K562 (cell line): Measurements from ENCODE around the gene ZNF48. TPM values are rescaled to one million over a fixed set of nuclear protein-coding genes. Genes with fewer than 3 reads are reported as not detected.
A peak's percentile ranks its signal among the peaks of the same experiment; 100 is the strongest.

ENCODE experiments used
- ARID2 ChIP-seq: fragments of 450-650 bp; IDR thresholded peaks from 2 replicates; pipeline ENCODE4 v1.6.1; 2017; ENCODE audit warnings: antibody characterized with exemption, mild to moderate bottlenecking
- BMI1 ChIP-seq: fragments of 150-350 bp; IDR thresholded peaks from 2 replicates; pipeline ENCODE4 v1.6.1; 2014; ENCODE audit warnings: low read length
- CREB1 ChIP-seq, 2 experiments: sonication (generic) in 1 of 2; formaldehyde crosslinking in 1 of 2; IDR thresholded peaks; 2 replicates each; pipeline versions ENCODE4 v1.6.1 to v1.8.0; 2012 to 2022; ENCODE audit warnings: inconsistent platforms in 1 of 2, mild to moderate bottlenecking in 1 of 2, missing genetic modification reagents in 1 of 2, moderate library complexity in 1 of 2
- GABPA ChIP-seq: fragments of 200-800 bp; sonication (Bioruptor generic); conservative IDR thresholded peaks from 2 replicates; pipeline ENCODE4 v1.6.1; 2016; ENCODE audit warnings: low read depth, missing genetic modification characterization, missing compliant biosample characterization
- MIER1 ChIP-seq: fragments of 450-650 bp; IDR thresholded peaks from 2 replicates; pipeline ENCODE4 v1.6.1; 2016; ENCODE audit warnings: antibody characterized with exemption, mild to moderate bottlenecking, low read depth
- MYC ChIP-seq, 2 experiments: fragments of 250-450 bp in 1 of 2; sonication (Bioruptor Pico) in 1 of 2; IDR thresholded peaks; 2 replicates each; pipeline versions ENCODE4 v1.5.1 to v1.6.1; 2012 to 2021; ENCODE audit warnings: low read depth in 2 of 2, borderline replicate concordance in 1 of 2, improper control_type of control experiment in 1 of 2, low read length in 1 of 2, mild to moderate bottlenecking in 1 of 2, moderate library complexity in 1 of 2
- NEUROD1 ChIP-seq: fragments of 150-350 bp; IDR thresholded peaks from 2 replicates; pipeline ENCODE4 v1.6.1; 2014; ENCODE audit warnings: borderline replicate concordance, low read length, low read depth; ENCODE audit not compliant: partially characterized antibody
- NFIX ChIP-seq: fragments of 250-450 bp; sonication (Bioruptor Pico); IDR thresholded peaks from 2 replicates; pipeline ENCODE4 v1.4.0; 2020; ENCODE audit warnings: low read depth, mild to moderate bottlenecking, moderate library complexity
- PHB ChIP-seq: fragments of 250-450 bp; sonication (Bioruptor Pico); IDR thresholded peaks from 2 replicates; pipeline ENCODE4 v1.5.0; 2021
- RFX7 ChIP-seq: fragments of 250-450 bp; sonication (Bioruptor Pico); IDR thresholded peaks from 2 replicates; pipeline ENCODE4 v1.5.1; 2021; ENCODE audit warnings: mild to moderate bottlenecking
- SIN3B ChIP-seq: fragments of 450-650 bp; IDR thresholded peaks from 2 replicates; pipeline ENCODE4 v1.6.1; 2017; ENCODE audit warnings: low read depth, mild to moderate bottlenecking, moderate library complexity
- SMARCB1 ChIP-seq: IDR thresholded peaks from 2 replicates; pipeline ENCODE4 v1.6.1; 2011; ENCODE audit warnings: improper control_type of control experiment, low read depth; ENCODE audit not compliant: insufficient read length
- TAF1 ChIP-seq: IDR thresholded peaks from 2 replicates; pipeline ENCODE4 v1.6.1; 2011; ENCODE audit warnings: mild to moderate bottlenecking, low read length, moderate library complexity; ENCODE audit not compliant: insufficient read depth, control insufficient read depth, severe bottlenecking; ENCODE audit errors: extremely low read depth
- TBL1XR1 ChIP-seq, 2 experiments: IDR thresholded peaks; 2 replicates each; pipeline ENCODE4 v1.6.1; 2012; ENCODE audit warnings: improper control_type of control experiment in 2 of 2, low read length in 2 of 2, mild to moderate bottlenecking in 1 of 2
- ZNF197 ChIP-seq: fragments of 200-800 bp; sonication (Bioruptor generic); IDR thresholded peaks from 2 replicates; pipeline ENCODE4 v1.6.1; 2016; ENCODE audit warnings: low read depth, missing genetic modification characterization, missing compliant biosample characterization
- polyA plus RNA-seq, 8 experiments: library from polyadenylated mRNA; depleted of rRNA in 4 of 8; stranded (reverse) in 5 of 8; unstranded in 3 of 8; fragments of >200 nt; fragmentation: Nextera tagmentation in 2 of 8; fragmentation: Illumina TruSeq in 1 of 8; extraction: Ambion mirVana in 2 of 8; extraction: Trizol in 1 of 8; gene quantifications; 2 replicates each; pipeline versions ENCODE4 v1.2.1 to v1.2.3, GENCODE V29; 2011 to 2014; ENCODE audit warnings: inconsistent platforms in 1 of 8, missing spikeins in 1 of 8
- total RNA-seq, 7 experiments: library from RNA; depleted of rRNA in 6 of 7; stranded (reverse); fragments of >200 nt in 6 of 7; fragmentation: Illumina TruSeq in 2 of 7; extraction: Trizol in 2 of 7; gene quantifications; 2 replicates each; pipeline versions ENCODE4 v1.2.1 to v1.2.3, GENCODE V29; 2011 to 2021; ENCODE audit warnings: low replicate concordance in 1 of 7
- TF ChIP-seq, protein P1 (sequence below): sonication (generic); formaldehyde crosslinking; IDR thresholded peaks from 2 replicates; pipeline ENCODE4 v1.8.1; 2022; ENCODE audit warnings: missing genetic modification reagents

ZNF48 gene
- total and polyA plus RNA-seq, 9 of the 15 experiments (the other 6 are each of a cell fraction or from before 2014, with no cell fraction given) = 0.38 to 11.6 (median 4.7) TPM

DNA sequence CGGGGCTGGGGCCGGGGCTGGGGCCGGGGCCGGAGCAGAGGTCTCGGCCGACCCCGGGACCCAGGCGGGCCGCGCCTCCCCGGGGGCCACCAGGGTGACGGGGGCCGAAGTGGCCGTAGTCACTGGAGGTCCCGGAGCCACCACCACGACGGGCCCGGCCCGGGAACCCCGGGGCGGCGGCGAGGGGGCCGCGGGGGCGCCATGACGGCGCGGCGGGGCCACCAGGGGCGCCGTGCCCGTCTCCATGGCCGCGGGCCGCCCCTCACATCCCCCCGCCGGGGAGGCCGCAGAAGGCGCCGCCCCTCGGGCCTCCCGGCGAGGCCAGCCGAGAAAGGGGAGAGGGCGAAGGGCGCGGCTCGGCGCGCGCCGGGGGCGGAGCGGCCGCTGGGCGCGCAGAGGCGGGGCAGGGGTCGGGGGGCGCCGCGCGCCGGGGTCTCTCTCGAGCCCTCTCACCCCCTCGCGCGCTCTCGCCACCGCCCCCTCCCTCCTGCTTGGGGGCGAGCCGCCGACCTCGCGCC lies 25.2 kb upstream of the ZNF48 start (continued):
- TF ChIP-seq NEUROD1 (no peak), TAF1 (no peak), NFIX (CRISPR knock-in tag) (no peak), TBL1XR1 (IDR thresholded peaks at IDR 0.05; ENCODE audit: low read length in 2 of 2) (no peak), ZNF197 (no peak), PHB (CRISPR knock-in tag) (no peak), GABPA (tag) (no peak), CREB1 (IDR thresholded peaks at IDR 0.05) (no peak), CREB1 (CRISPR knock-in tag; IDR thresholded peaks at IDR 0.05) (no peak), BMI1 (no peak), ARID2 (no peak), RFX7 (CRISPR knock-in tag) (no peak), SMARCB1 (no peak), MYC (IDR thresholded peaks at IDR 0.05; ENCODE audit: low read depth, low read length) (no peak), MYC (CRISPR knock-in tag; IDR thresholded peaks at IDR 0.05; ENCODE audit: borderline replicate concordance, low read depth) (no peak), MIER1 (no peak), SIN3B (0 out of 2 replicates have a peak, but pooled peaks have one; percentile 36)
- TF ChIP-seq, protein P1, sequence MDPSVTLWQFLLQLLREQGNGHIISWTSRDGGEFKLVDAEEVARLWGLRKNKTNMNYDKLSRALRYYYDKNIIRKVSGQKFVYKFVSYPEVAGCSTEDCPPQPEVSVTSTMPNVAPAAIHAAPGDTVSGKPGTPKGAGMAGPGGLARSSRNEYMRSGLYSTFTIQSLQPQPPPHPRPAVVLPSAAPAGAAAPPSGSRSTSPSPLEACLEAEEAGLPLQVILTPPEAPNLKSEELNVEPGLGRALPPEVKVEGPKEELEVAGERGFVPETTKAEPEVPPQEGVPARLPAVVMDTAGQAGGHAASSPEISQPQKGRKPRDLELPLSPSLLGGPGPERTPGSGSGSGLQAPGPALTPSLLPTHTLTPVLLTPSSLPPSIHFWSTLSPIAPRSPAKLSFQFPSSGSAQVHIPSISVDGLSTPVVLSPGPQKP (CRISPR knock-in tag) = no peak
